GM23338 (cell line): ENCODE results near the gene TFPI2. TPM values are rescaled to one million over a fixed set of nuclear protein-coding genes. Genes with fewer than 3 reads are reported as not detected.

ENCODE experiments used
- ATAC-seq: fragments of 200-7000 bp; cut with Tn5 transposase; 3 replicates; pipeline ENCODE4 v1.9.1; 2020
- DNase-seq: peaks from one replicate; pipeline ENCODE4 v3.0.0-alpha.2; 2015; ENCODE audit warnings: low spot score
- H2AFZ ChIP-seq: fragments of 200-600 bp; sonication (generic); 2 replicates; pipeline ENCODE4 v1.8.0; 2016; ENCODE audit warnings: antibody characterized with exemption, mild to moderate bottlenecking, moderate library complexity
- H3F3A ChIP-seq: fragments of 200-600 bp; sonication (generic); replicated peaks from 2 replicates; pipeline ENCODE4 v1.8.0; 2017; ENCODE audit warnings: antibody characterized with exemption, mixed run types, low read depth
- H3K27ac ChIP-seq: fragments of 200-600 bp; sonication (generic); 2 replicates; pipeline ENCODE4 v1.6.1; 2016; ENCODE audit warnings: low read depth
- H3K27me3 ChIP-seq: fragments of 200-600 bp; sonication (generic); 2 replicates; pipeline ENCODE4 v1.8.0; 2016; ENCODE audit warnings: mild to moderate bottlenecking, mixed run types, moderate library complexity; ENCODE audit not compliant: insufficient read depth
- H3K36me3 ChIP-seq: fragments of 200-600 bp; sonication (generic); 2 replicates; pipeline ENCODE4 v1.8.0; 2016; ENCODE audit warnings: mild to moderate bottlenecking; ENCODE audit not compliant: insufficient read depth
- H3K4me1 ChIP-seq: fragments of 200-600 bp; sonication (generic); 2 replicates; pipeline ENCODE4 v1.8.0; 2016; ENCODE audit warnings: mild to moderate bottlenecking, moderate library complexity; ENCODE audit not compliant: insufficient read depth
- H3K4me2 ChIP-seq: fragments of 200-600 bp; sonication (generic); 2 replicates; pipeline ENCODE4 v1.7.1; 2017; ENCODE audit warnings: mixed run types
- H3K4me3 ChIP-seq: fragments of 200-600 bp; sonication (generic); 2 replicates; pipeline ENCODE4 v1.6.1; 2016; ENCODE audit warnings: mixed run types
- H3K79me2 ChIP-seq: fragments of 200-600 bp; sonication (generic); replicated peaks from 2 replicates; pipeline ENCODE4 v1.8.0; 2017; ENCODE audit warnings: mild to moderate bottlenecking; ENCODE audit not compliant: insufficient read depth
- H3K9me2 ChIP-seq: fragments of 200-600 bp; sonication (generic); 2 replicates; pipeline ENCODE4 v1.8.0; 2017; ENCODE audit not compliant: insufficient read depth
- H4K20me1 ChIP-seq: fragments of 200-600 bp; sonication (generic); replicated peaks from 2 replicates; pipeline ENCODE4 v1.8.0; 2017; ENCODE audit warnings: mild to moderate bottlenecking; ENCODE audit not compliant: insufficient read depth
- H3K27ac Mint-ChIP-seq: 2 replicates; pipeline ENCODE4 v1.8.0; 2020; ENCODE audit warnings: inconsistent platforms, mild to moderate bottlenecking, moderate library complexity, mixed read lengths
- H3K27me3 Mint-ChIP-seq: 3 replicates; pipeline ENCODE4 v1.8.0; 2022; ENCODE audit warnings: low read depth, mild to moderate bottlenecking, moderate library complexity, mixed read lengths, inconsistent platforms; ENCODE audit not compliant: insufficient read depth, poor library complexity
- H3K36me3 Mint-ChIP-seq: 3 replicates; pipeline ENCODE4 v1.8.0; 2021; ENCODE audit warnings: low read depth, mild to moderate bottlenecking, inconsistent platforms, moderate library complexity, mixed read lengths
- H3K4me1 Mint-ChIP-seq: 3 replicates; pipeline ENCODE4 v1.8.0; 2020; ENCODE audit warnings: mild to moderate bottlenecking, inconsistent platforms, mixed read lengths
- H3K4me3 Mint-ChIP-seq: 3 replicates; pipeline ENCODE4 v1.8.0; 2021; ENCODE audit warnings: moderate library complexity, mild to moderate bottlenecking, inconsistent platforms, mixed read lengths
- H3K9me3 Mint-ChIP-seq: 3 replicates; pipeline ENCODE4 v1.8.0; 2020; ENCODE audit warnings: moderate library complexity, mild to moderate bottlenecking, inconsistent platforms, mixed read lengths
- CREB1 ChIP-seq: fragments of 250-450 bp; sonication (Bioruptor Pico); IDR thresholded peaks from 2 replicates; pipeline ENCODE4 v1.5.0; 2020; ENCODE audit warnings: low read depth, mild to moderate bottlenecking, moderate library complexity
- ETS1 ChIP-seq: IDR thresholded peaks from 2 replicates; pipeline ENCODE4 v1.6.1; 2016; ENCODE audit warnings: antibody characterized with exemption
- EZH2 ChIP-seq: fragments of 200-600 bp; sonication (generic); IDR thresholded peaks from one replicate; pipeline ENCODE4 v1.8.0; 2017; ENCODE audit warnings: antibody characterized with exemption, mild to moderate bottlenecking, low read depth; ENCODE audit not compliant: unreplicated experiment
- EZH2phosphoT487 ChIP-seq: fragments of 200-600 bp; sonication (generic); IDR thresholded peaks from one replicate; pipeline ENCODE4 v1.8.1; 2018; ENCODE audit warnings: antibody characterized with exemption; ENCODE audit not compliant: unreplicated experiment
- JUNB ChIP-seq: IDR thresholded peaks from one replicate; pipeline ENCODE4 v1.6.1; 2016; ENCODE audit warnings: antibody characterized with exemption; ENCODE audit not compliant: unreplicated experiment
- NANOG ChIP-seq: IDR thresholded peaks from 2 replicates; pipeline ENCODE4 v1.6.1; 2016; ENCODE audit warnings: antibody characterized with exemption, borderline replicate concordance
- POLR2AphosphoS5 ChIP-seq: IDR thresholded peaks from 2 replicates; pipeline ENCODE4 v1.6.1; 2016; ENCODE audit warnings: antibody characterized with exemption, low read depth
- REST ChIP-seq: IDR thresholded peaks from one replicate; pipeline ENCODE4 v1.6.1; 2018; ENCODE audit warnings: antibody characterized with exemption; ENCODE audit not compliant: unreplicated experiment
- ZNF114 ChIP-seq: fragments of 250-450 bp; sonication (Bioruptor Pico); IDR thresholded peaks from 2 replicates; pipeline ENCODE4 v1.5.0; 2020; ENCODE audit warnings: mild to moderate bottlenecking, moderate library complexity
- ZNF331 ChIP-seq: fragments of 250-450 bp; sonication (Bioruptor Pico); IDR thresholded peaks from 2 replicates; pipeline ENCODE4 v1.5.0; 2020; ENCODE audit warnings: low read depth, mild to moderate bottlenecking, moderate library complexity
- ZNF462 ChIP-seq: fragments of 250-450 bp; sonication (Bioruptor Pico); IDR thresholded peaks from 2 replicates; pipeline ENCODE4 v1.5.0; 2020; ENCODE audit warnings: mild to moderate bottlenecking, moderate library complexity
- polyA plus RNA-seq: library from polyadenylated mRNA; unstranded; fragments of >200 nt; fragmentation: Nextera tagmentation; extraction: Ambion mirVana; gene quantifications from 2 replicates; pipeline ENCODE4 v1.2.1, GENCODE V29; 2016
- total RNA-seq: library from RNA; depleted of rRNA; stranded (reverse); fragments of >200 nt; shearing (Covaris generic); gene quantifications from 2 replicates; pipeline ENCODE4 v1.2.3, GENCODE V29; 2014

The TFPI2 gene
- total and polyA plus RNA-seq, 2 experiments from 2014 or later = 13.3 to 18.1 TPM

GRCh38 chr7:93873998-93874574, 16.5 kb downstream of the TFPI2 start:
- Mint-ChIP-seq H3K36me3 (peaks cover 25% of the 10 kb centered on the region; the same call in 2 of the 3 replicates), H3K9me3 (peaks cover 25% of the 10 kb centered on the region), H3K4me3 (no peak overlapping the region), H3K27me3 (peaks cover 2% of the 10 kb centered on the region), H3K4me1 (peaks cover 7% of the 10 kb centered on the region; the same call in 2 of the 3 replicates), H3K27ac (peak overlapping the region; percentile 60; the same call in 1 of the 2 replicates)
- peak; percentile 38 for DNase-seq
- Histone ChIP-seq H2AFZ (no peak overlapping the region), H3K27ac (peak overlapping the region; percentile 18; the same call in 1 of the 2 replicates), H3K4me3 (no peak overlapping the region), H3F3A (no peaks in the 10 kb centered on the region), H3K9me2 (no peaks in the 10 kb centered on the region), H3K36me3 (no peaks in the 10 kb centered on the region; the same call in 1 of the 2 replicates), H3K27me3 (no peaks in the 10 kb centered on the region), H4K20me1 (no peaks in the 10 kb centered on the region), H3K79me2 (no peaks in the 10 kb centered on the region), H3K4me1 (no peaks in the 10 kb centered on the region), H3K4me2 (no peak overlapping the region)
- TF ChIP-seq POLR2AphosphoS5 = no peak
- ATAC-seq = peak; percentile 36

GRCh38 chr7:93866886-93867285, 23.7 kb downstream of the TFPI2 start:
- Mint-ChIP-seq H3K27me3 (peaks cover 1% of the 10 kb centered on the region), H3K4me3 (no peak overlapping the region), H3K4me1 (no peaks in the 10 kb centered on the region), H3K9me3 (no peaks in the 10 kb centered on the region; the same call in 2 of the 3 replicates), H3K27ac (no peak overlapping the region), H3K36me3 (no peaks in the 10 kb centered on the region)
- H3F3A ChIP-seq = no peaks in the 10 kb centered on the region
- DNase-seq (no peak), ATAC-seq (no peak)
- H3K4me1 ChIP-seq = no peaks in the 10 kb centered on the region
- H3K27ac ChIP-seq = no peak overlapping the region
- no peak overlapping the region for H3K4me2 ChIP-seq
- H3K36me3 ChIP-seq = no peaks in the 10 kb centered on the region
- H3K27me3 ChIP-seq = no peaks in the 10 kb centered on the region
- H2AFZ ChIP-seq = no peak overlapping the region
- no peaks in the 10 kb centered on the region for H4K20me1 ChIP-seq
- no peaks in the 10 kb centered on the region for H3K9me2 ChIP-seq
- no peak overlapping the region for H3K4me3 ChIP-seq
- no peaks in the 10 kb centered on the region for H3K79me2 ChIP-seq
- TF ChIP-seq JUNB (no peak), ZNF331 (CRISPR knock-in tag) (no peak), NANOG (no peak), ZNF462 (CRISPR knock-in tag) (no peak), EZH2 (no peak), REST (no peak), CREB1 (CRISPR knock-in tag) (no peak), ZNF114 (CRISPR knock-in tag) (no peak), EZH2phosphoT487 (no peak), ETS1 (no peak)
